ENCODE measurements around the gene AOPEP. TPM values are rescaled to one million over a fixed set of nuclear protein-coding genes. Genes with fewer than 3 reads are reported as not detected.
A peak's percentile ranks its signal among the peaks of the same experiment; 100 is the strongest.

The AOPEP gene
- polyA plus RNA-seq, 2 of the 4 experiments (the other 2 are of a cell fraction) = 226 to 266 TPM

DNA sequence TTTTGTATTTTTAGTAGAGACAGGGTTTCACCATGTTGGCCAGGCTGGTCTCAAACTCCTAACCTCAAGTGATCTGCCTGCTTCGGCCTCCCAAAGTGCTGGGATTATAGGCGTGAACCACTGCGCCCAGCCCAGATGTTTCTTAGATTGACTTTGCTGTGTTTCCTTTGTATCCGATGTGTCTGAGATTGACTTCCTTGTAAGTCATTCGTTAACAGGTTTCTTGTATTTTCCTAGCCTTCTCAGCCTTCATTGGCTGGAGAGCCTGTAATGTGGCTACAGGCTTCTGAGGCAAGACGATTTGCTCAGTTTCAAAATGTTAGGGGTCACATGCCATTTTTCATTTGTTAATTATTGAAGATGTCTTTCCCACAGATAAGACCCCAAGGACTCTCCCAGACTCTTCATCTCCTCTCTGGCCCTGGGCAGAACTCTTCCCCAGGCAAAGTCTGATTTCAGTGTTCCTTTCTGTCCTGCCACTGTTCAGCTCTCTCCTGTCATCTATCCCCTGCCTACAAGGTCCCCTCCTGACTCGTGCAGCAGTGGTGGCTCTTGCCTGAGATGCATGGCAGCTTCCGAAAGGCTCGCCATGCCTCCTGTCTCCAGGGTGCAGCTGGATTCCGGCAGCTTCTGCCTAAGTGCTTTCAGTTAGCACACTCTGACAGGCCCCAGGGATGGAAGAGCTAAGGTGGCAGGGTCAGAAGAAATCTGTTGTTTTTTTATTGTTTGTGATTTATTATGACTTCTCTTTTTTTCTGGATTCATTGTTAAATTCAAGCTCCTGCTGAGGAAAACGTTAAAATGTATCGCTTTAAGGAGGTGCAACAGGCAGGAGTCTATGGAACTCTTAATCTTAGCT, 206.4 kb downstream of the AOPEP start:
- no peak for FAIRE-seq
- no peak overlapping the region for H3K4me2 ChIP-seq
- WGBS (ENCODE audit: missing lambda C conversion rate) = 80% methylated on average over 12 of the region's 12 CpGs
- peaks cover 62% of the 10 kb centered on the region for H3K4me1 ChIP-seq
- no peak overlapping the region for H3K4me3 ChIP-seq
- DNase-seq (ENCODE audit: low read depth in 1 of 2, low spot score in 1 of 2) = no peak
- no peak for ATAC-seq
- POLR2A ChIA-PET = interaction anchor here (1.2 kb wide), 1 partner anchor 10 kb away, joined by 4 read pairs; no protein-coding TSS in a partner anchor
- peak overlapping the region; percentile 52 to 93 for H3K27ac ChIP-seq
- H3K9me3 ChIP-seq = no peaks in the 10 kb centered on the region
- no peak for TF ChIP-seq CBX8 (IDR thresholded peaks at IDR 0.05)
- TF ChIP-seq BCL3 (IDR thresholded peaks at IDR 0.05) = no peak
- TF ChIP-seq SREBF2 (IDR thresholded peaks at IDR 0.05) = no peak
- no peak for TF ChIP-seq RARB (CRISPR knock-in tag; IDR thresholded peaks at IDR 0.05)
- TF ChIP-seq NPAS2 (CRISPR knock-in tag; IDR thresholded peaks at IDR 0.05; ENCODE audit: borderline replicate concordance) = no peak
- TF ChIP-seq TP53 (CRISPR knock-in tag; IDR thresholded peaks at IDR 0.05) = no peak
- no peak for TF ChIP-seq CHD4 (IDR thresholded peaks at IDR 0.05; ENCODE audit: borderline replicate concordance)
- no peak for TF ChIP-seq ZC3H11A (IDR thresholded peaks at IDR 0.05)
- TF ChIP-seq NR3C1 (IDR thresholded peaks at IDR 0.05) = no peak
- TF ChIP-seq, protein P1, sequence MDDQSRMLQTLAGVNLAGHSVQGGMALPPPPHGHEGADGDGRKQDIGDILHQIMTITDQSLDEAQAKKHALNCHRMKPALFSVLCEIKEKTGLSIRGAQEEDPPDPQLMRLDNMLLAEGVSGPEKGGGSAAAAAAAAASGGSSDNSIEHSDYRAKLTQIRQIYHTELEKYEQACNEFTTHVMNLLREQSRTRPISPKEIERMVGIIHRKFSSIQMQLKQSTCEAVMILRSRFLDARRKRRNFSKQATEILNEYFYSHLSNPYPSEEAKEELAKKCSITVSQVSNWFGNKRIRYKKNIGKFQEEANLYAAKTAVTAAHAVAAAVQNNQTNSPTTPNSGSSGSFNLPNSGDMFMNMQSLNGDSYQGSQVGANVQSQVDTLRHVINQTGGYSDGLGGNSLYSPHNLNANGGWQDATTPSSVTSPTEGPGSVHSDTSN (IDR thresholded peaks at IDR 0.05) = no peak
- TF ChIP-seq, protein P2, sequence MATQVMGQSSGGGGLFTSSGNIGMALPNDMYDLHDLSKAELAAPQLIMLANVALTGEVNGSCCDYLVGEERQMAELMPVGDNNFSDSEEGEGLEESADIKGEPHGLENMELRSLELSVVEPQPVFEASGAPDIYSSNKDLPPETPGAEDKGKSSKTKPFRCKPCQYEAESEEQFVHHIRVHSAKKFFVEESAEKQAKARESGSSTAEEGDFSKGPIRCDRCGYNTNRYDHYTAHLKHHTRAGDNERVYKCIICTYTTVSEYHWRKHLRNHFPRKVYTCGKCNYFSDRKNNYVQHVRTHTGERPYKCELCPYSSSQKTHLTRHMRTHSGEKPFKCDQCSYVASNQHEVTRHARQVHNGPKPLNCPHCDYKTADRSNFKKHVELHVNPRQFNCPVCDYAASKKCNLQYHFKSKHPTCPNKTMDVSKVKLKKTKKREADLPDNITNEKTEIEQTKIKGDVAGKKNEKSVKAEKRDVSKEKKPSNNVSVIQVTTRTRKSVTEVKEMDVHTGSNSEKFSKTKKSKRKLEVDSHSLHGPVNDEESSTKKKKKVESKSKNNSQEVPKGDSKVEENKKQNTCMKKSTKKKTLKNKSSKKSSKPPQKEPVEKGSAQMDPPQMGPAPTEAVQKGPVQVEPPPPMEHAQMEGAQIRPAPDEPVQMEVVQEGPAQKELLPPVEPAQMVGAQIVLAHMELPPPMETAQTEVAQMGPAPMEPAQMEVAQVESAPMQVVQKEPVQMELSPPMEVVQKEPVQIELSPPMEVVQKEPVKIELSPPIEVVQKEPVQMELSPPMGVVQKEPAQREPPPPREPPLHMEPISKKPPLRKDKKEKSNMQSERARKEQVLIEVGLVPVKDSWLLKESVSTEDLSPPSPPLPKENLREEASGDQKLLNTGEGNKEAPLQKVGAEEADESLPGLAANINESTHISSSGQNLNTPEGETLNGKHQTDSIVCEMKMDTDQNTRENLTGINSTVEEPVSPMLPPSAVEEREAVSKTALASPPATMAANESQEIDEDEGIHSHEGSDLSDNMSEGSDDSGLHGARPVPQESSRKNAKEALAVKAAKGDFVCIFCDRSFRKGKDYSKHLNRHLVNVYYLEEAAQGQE (IDR thresholded peaks at IDR 0.05) = no peak
- CTCF ChIA-PET = interaction anchor here (0.8 to 1.9 kb wide), 9 partner anchors 8 to 251 kb away, joined by 3 to 4 read pairs (median 3); no protein-coding TSS in a partner anchor

DNA sequence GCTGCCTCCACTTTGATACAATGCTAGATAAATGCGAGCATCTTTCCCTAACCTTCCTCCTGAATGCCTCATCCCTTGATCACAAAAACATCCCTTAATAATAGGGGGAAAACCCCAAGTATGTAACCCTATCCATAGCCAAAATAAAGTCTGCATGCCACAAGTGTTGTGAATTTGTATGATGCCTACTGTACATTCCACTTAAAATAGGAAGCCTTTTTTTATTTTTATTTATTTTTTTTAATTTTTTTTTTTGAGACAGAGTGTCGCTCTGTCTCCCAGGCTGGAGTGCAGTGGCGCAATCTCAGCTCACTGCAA, 207.0 kb downstream of the AOPEP start:
- ATAC-seq = no peak
- CTCF ChIA-PET = interaction anchor here (0.7 to 1.9 kb wide), 10 partner anchors 10 to 476 kb away, joined by 3 to 5 read pairs (median 3); no protein-coding TSS in a partner anchor

More for the DNA sequence above, 207.0 kb downstream of the AOPEP start:
- no peak overlapping the region for H3K4me2 ChIP-seq
- no peak overlapping the region for H3K4me3 ChIP-seq
- TF ChIP-seq CHD4 (IDR thresholded peaks at IDR 0.05; ENCODE audit: borderline replicate concordance) (no peak), HMGXB4 (CRISPR knock-in tag; IDR thresholded peaks at IDR 0.05; ENCODE audit: borderline replicate concordance) (no peak), BHLHE40 (IDR thresholded peaks at IDR 0.05; ENCODE audit: low read depth, low read length) (no peak), TP53 (CRISPR knock-in tag; IDR thresholded peaks at IDR 0.05) (no peak)
- TF ChIP-seq, protein P1 (IDR thresholded peaks at IDR 0.05) = no peak
- DNase-seq (ENCODE audit: low read depth in 1 of 2, low spot score in 1 of 2) (no peak), FAIRE-seq (no peak)
- H3K4me1 ChIP-seq = peaks cover 68% of the 10 kb centered on the region
- 96% methylated on average over 3 of the region's 3 CpGs for WGBS (ENCODE audit: missing lambda C conversion rate)
- no peaks in the 10 kb centered on the region for H3K9me3 ChIP-seq
- H3K27ac ChIP-seq = peak overlapping the region; percentile 52 to 93
- POLR2A ChIA-PET = interaction anchor here (1.2 kb wide), 1 partner anchor 11 kb away, joined by 4 read pairs; no protein-coding TSS in a partner anchor
